HL-60/S4 treated with retinoic acid at 250 ng/mL for 4 days and 3 days (cell line): Measurements from ENCODE around the gene PTCHD1.

Experiments used
- in situ Hi-C: fragments of 300-500 bp; cut with MboI; formaldehyde crosslinking; loops from 2 replicates; pipeline ENCODE4 v1.7.0; 2022; ENCODE audit warnings: low sequenced_read_pairs

PTCHD1 gene

DNA sequence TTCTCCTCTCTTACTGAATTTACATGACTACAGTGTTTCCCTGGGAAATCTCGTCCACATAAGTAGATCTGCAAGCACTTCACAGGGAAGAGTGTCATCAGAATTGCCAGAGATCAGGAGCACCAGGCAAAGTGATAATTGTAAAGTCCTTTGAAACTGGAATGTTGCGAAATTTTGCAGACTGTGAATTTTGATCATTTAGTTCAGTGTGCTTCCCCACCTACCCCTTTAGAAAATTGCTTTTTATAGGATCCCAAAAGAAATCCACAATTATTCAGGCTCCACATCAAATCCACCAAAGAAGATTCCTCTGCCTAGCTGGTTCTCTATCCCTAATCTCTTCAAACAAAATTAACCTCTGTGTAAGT is 10.2 kb downstream of the PTCHD1 start:
- in situ Hi-C loops, result no loop called here

- in situ Hi-C loops, result no loop called here
Measured at GRCh38 chrX:23356189-23356588, 21.5 kb downstream of the PTCHD1 start.

DNA sequence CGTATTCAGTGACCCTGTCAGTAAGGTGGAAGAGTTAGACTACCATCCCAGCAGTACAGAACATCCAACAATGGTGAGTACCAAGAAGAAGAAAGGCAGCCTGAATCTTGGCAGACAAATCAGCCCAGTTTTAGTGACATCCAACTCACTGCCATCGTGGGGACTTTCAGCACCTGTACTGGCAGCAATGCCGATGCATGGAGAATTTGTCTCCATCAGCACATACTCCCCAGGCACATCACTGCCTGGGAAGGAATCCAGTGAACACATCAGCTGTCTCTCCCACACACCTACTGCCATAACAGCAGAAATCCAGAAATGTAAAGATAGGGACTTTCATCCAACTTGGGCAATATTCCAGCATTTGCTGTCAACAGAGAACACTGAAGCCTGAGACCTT is 29.8 kb downstream of the PTCHD1 start:
- in situ Hi-C loops, result no loop called here

GRCh38 chrX:23365541-23365940 is 30.9 kb downstream of the PTCHD1 start:
- in situ Hi-C loops, result no loop called here

DNA sequence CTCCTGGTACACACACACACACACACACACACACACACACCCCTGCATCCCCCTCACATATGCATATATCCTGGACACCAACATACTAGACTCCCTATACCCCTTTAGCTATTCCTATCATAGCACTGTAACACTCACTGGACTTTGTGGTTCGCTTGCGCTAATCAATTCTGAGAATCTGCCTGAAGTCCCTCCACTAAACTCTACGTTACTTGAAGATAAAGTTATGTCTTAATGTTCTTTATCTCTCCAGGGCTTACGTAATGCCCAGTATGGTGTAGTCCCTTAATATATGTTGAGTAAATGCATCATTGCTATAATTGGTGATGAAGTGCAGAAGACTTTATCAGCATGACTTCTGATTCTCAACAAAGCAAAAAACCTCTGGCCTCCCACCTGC is 32.3 kb downstream of the PTCHD1 start:
- in situ Hi-C loops, result no loop called here

- in situ Hi-C loops, result no loop called here
Measured at GRCh38 chrX:23369027-23369426, 34.4 kb downstream of the PTCHD1 start.

DNA sequence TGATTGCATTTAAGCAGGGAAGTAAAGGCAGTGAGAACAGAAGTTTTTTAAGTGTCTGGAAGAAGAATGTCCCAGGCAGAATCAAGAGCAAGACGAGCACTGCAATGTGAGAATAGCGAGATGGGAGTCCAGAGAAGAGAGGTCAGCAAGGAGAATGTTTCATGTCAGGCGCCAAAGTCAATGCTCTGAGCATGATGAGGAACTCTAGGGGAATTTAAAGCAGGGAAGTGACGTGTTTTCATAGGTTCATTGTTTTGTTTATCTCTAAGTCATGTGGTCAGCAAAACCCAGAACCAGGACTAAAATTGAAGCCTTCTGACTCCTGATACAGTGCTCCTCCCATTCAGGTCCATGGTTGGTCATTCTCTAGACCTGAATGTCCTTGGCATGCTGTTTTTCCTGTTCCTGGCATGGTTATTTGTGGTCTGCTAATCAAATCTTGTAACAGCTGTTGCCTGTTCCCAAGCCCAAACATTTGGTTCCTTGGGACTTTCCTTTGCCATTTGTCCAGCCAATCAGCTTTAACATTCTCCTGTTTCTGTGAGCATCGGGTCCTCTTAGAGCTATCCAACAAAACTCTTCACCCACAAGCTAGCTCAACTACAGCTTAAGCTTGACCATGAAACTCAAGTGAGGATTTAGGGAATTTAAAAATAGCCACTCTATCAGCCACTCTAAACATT is 37.7 kb downstream of the PTCHD1 start:
- in situ Hi-C loops, result no loop called here

GRCh38 chrX:23373129-23373804 is 38.6 kb downstream of the PTCHD1 start:
- in situ Hi-C loops, result no loop called here

DNA sequence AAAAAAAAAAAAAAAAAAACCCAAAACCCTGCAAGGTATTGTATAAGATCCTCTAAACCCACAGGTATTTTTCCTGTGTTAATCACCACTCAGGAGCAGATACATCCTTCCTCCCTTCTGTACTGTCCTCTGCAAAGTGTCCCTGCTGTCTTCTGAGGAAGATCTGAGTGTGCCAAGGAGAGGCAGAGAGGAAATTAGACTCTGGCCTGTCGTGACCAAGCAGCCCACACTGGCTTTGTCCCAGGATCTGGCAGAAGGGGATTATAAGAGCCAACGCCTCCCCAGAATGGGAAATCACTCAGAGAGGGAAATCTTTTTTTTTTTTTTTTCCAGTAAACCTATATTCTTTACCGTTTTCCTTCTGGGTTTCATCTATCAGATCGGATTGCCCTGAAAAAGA is 39.6 kb downstream of the PTCHD1 start:
- in situ Hi-C loops, result no loop called here

GRCh38 chrX:23376581-23376980 is 41.9 kb downstream of the PTCHD1 start:
- in situ Hi-C loops, result no loop called here

DNA sequence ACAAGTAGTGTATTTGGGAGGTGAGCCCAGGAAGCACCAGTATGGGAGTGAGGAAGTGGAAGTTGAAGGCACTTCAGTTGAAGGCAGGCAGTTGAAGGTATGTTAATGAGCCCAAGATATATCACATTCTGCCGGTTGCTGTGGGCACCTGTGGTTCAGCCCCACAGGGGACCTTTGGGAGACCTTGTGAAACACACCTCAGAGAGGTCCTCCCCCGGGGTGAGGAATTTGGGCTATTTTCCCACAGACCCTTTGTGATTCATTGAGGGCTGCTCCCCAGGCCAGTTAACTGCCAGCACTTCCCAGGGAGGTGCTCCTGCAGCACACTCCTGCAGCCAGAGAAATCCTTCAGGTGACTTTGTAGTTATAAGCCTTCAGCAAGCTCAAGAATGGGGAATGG is 45.9 kb downstream of the PTCHD1 start:
- in situ Hi-C loops, result no loop called here

- in situ Hi-C loops, result no loop called here
Measured at GRCh38 chrX:23381099-23382087, 46.7 kb downstream of the PTCHD1 start.

DNA sequence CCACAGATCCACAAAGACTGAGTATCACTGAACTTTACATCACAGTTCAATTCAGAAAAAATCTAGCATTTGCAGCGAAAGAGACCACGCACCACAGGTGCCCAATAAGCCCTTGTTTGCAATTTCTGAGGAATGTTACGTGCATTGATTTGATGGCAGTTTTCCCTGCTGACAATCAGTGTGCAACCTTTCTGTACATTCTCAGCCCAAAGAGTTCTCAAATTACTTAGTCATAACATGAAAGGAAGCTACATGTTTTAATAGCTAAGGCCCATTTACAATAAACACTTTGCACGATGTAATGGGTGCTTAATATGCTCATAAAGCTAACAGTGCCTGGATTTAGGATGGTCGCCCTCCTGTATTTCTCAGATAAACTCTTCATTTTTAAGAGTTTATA is 47.9 kb downstream of the PTCHD1 start:
- in situ Hi-C loops, result no loop called here

- in situ Hi-C loops, result no loop called here
Measured at GRCh38 chrX:23383411-23383810, 48.8 kb downstream of the PTCHD1 start.

- in situ Hi-C loops, result no loop called here
Measured at GRCh38 chrX:23385242-23385641, 50.6 kb downstream of the PTCHD1 start.

DNA sequence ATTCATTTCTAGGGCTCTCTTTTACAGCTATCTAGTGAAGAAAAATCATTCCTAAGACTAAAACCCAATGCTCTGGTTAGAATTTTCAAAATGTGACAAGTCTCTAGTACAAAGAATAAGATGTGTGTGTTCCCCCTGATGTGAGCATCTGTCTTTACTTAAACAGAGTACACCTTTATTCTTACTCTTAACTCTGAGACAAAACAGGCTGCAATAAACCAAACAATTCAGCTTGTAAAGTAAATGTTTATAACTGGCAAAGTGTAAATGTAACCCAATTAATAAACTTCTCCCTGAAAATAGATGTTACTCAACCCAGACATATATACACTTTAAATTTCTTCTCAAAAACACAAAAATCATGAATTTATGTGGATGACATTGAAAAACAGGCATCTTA is 51.6 kb downstream of the PTCHD1 start:
- in situ Hi-C loops, result no loop called here

- in situ Hi-C loops, result no loop called here
Measured at GRCh38 chrX:23386726-23387125, 52.1 kb downstream of the PTCHD1 start.

DNA sequence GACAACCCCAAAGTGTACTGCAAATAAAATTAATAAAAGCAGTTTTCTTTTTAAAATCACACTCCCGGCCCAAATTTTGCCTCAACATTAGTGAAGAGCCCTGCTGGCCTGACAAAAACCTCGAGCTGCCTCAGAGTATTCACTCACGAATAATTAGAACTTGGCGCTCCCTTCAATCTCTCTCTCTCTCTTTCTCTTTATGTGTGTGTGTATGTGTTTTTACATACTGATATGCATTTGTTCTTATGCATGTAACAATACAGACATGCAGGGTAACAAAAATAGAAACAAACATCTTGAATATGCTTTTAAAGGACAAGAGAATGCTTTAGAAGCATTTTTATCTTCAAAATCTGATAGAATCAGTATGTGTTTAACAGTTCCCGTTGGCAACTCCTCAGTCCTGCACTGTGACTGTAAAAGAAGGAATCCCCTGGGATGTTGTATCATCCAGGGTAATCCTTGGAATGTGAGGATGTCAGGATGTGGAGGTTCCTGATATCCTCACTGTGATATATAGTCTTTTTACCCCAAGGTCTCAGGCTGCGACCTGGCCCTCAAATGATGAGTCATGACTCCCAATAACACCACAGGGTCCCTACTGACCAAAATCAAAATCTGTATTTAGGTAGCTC is 53.0 kb downstream of the PTCHD1 start:
- in situ Hi-C loops, result no loop called here

DNA sequence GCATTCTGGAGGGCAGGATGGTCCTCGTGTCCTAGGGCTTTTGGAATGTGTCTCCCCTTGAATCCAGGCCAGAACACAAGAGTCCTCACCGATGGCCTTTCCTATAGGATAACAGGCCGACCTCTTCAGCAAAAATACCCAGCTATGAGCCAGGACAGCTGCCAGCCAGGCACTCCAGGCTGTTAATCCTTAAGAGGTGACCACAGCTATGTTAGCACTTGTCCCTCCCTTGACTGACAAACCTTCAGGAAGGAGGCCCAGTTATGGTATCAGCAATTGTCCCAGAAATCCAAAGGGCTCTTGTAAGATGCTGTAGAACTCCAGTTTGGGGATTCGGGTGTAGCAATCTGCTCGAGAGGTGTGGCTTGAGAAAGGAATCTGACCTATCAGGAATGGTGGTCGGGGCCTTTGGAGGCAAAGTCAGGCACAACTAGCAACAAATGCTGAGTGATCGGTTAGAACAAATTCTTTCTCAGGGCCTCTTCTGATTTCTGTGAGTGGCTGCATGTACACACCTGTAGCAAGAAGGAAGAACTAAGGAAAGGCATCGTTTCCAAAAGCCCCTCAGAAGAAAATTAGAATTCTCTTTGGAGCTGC is 54.6 kb downstream of the PTCHD1 start:
- in situ Hi-C loops, result no loop called here

DNA sequence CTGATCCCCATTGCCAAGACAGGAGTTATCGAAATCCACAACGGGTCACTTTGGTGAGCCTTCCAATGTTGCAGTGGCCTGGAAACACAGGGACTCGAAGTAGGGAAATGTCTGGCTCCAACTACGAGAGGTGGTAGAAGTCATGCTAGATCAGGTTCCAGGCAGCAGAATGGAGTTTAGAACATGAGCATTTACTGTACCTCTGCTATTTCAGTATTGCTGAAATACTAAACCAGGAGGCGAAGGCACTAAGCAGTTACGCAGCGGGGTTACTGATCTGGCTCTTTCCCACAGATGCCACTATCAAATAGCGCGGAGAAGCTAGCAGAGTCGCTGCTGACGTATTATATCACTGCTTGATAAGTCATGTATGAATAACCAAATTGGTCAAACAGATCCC is 56.3 kb downstream of the PTCHD1 start:
- in situ Hi-C loops, result no loop called here

DNA sequence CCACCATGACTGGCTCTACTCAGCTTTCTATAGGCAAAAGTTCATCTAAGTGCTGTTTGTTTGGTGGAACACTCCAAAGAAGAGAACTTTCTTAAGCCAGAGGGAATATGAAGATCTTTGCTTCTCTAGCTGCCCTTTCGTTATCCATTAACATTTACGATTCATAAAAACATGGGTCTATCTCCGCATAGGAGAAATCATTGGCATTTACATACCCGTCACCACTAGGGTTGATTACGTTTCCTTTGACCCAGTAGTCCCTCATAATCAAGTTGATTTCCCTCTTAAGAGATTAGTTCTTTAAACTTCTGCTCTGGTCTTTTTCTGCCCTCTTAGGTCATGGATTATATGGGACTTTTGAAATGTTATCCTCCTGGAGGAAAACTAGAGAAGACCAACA is 57.5 kb downstream of the PTCHD1 start:
- in situ Hi-C loops, result no loop called here
